Trophoblast cell (in vitro differentiated cells and primary cell): ENCODE results near the gene RAB33B.
"Not testable (repeated sequence)": the region's sequence is repeated elsewhere in the genome, so short reads cannot be mapped to it uniquely, and the experiment has no call there.

Experiments
- DNase-seq, 2 donors: peaks; one replicate each; pipeline ENCODE4 v3.0.0-alpha.2; 2016
- H2AFZ ChIP-seq: 2 replicates; pipeline ENCODE4 v1.6.1; 2013; ENCODE audit warnings: low read length, moderate library complexity, mild to moderate bottlenecking; ENCODE audit not compliant: insufficient read depth, poor library complexity
- H2AK5ac ChIP-seq: 2 replicates; pipeline ENCODE4 v1.6.1; 2013; ENCODE audit warnings: mild to moderate bottlenecking, low read length
- H2BK120ac ChIP-seq: 2 replicates; pipeline ENCODE4 v1.6.1; 2013; ENCODE audit warnings: low read length, mild to moderate bottlenecking, moderate library complexity; ENCODE audit not compliant: insufficient read depth, poor library complexity
- H2BK12ac ChIP-seq: 2 replicates; pipeline ENCODE4 v1.6.1; 2013; ENCODE audit warnings: mild to moderate bottlenecking, low read length, moderate library complexity
- H2BK5ac ChIP-seq: 2 replicates; pipeline ENCODE4 v1.6.1; 2013; ENCODE audit warnings: low read length, low read depth, moderate library complexity, mild to moderate bottlenecking; ENCODE audit not compliant: poor library complexity
- H3K14ac ChIP-seq: 2 replicates; pipeline ENCODE4 v1.6.1; 2013; ENCODE audit warnings: mild to moderate bottlenecking, low read length
- H3K18ac ChIP-seq: 2 replicates; pipeline ENCODE4 v1.6.1; 2013; ENCODE audit warnings: mild to moderate bottlenecking, low read length
- H3K23ac ChIP-seq: 2 replicates; pipeline ENCODE4 v1.6.1; 2013; ENCODE audit warnings: low read length
- H3K27ac ChIP-seq: 2 replicates; pipeline ENCODE4 v1.5.1; 2013; ENCODE audit warnings: low read depth, mild to moderate bottlenecking, inconsistent platforms, low read length, moderate library complexity
- H3K27me3 ChIP-seq: 2 replicates; pipeline ENCODE4 v1.6.1; 2013; ENCODE audit warnings: inconsistent platforms, mild to moderate bottlenecking, low read length, moderate library complexity; ENCODE audit not compliant: insufficient read depth
- H3K36me3 ChIP-seq, 2 experiments: 1 replicate in 1 of 2; 2 replicates in 1 of 2; pipeline ENCODE4 v1.6.1; 2013; ENCODE audit warnings: low read length in 2 of 2, mild to moderate bottlenecking in 2 of 2, moderate library complexity in 1 of 2; ENCODE audit not compliant: insufficient read depth in 2 of 2, control insufficient read depth in 1 of 2
- H3K4ac ChIP-seq: 2 replicates; pipeline ENCODE4 v1.6.1; 2013; ENCODE audit warnings: low read depth, mild to moderate bottlenecking, low read length, moderate library complexity
- H3K4me1 ChIP-seq, 2 experiments: 1 replicate in 1 of 2; 2 replicates in 1 of 2; pipeline ENCODE4 v1.6.1; 2013; ENCODE audit warnings: low read length in 2 of 2, mild to moderate bottlenecking in 2 of 2, moderate library complexity in 1 of 2; ENCODE audit not compliant: insufficient read depth in 2 of 2, control insufficient read depth in 1 of 2
- H3K4me2 ChIP-seq: 2 replicates; pipeline ENCODE4 v1.6.1; 2013; ENCODE audit warnings: inconsistent platforms, mild to moderate bottlenecking, low read length, moderate library complexity
- H3K4me3 ChIP-seq: 2 replicates; pipeline ENCODE4 v1.5.1; 2013; ENCODE audit warnings: mild to moderate bottlenecking, low read depth, low read length, inconsistent platforms
- H3K79me1 ChIP-seq: one replicate; pipeline ENCODE4 v1.6.1; 2013; ENCODE audit warnings: low read length
- H3K79me2 ChIP-seq: 2 replicates; pipeline ENCODE4 v1.6.1; 2013; ENCODE audit warnings: low read length, mild to moderate bottlenecking; ENCODE audit not compliant: control insufficient read depth, insufficient read depth, poor library complexity
- H3K9ac ChIP-seq: 2 replicates; pipeline ENCODE4 v1.6.1; 2013; ENCODE audit warnings: mild to moderate bottlenecking, low read length
- H3K9me3 ChIP-seq: 2 replicates; pipeline ENCODE4 v1.6.1; 2013; ENCODE audit warnings: low read depth, mild to moderate bottlenecking, control low read depth, inconsistent platforms, low read length; ENCODE audit not compliant: insufficient read depth
- H4K12ac ChIP-seq: 2 replicates; pipeline ENCODE4 v1.6.1; 2013; ENCODE audit warnings: low read depth, mild to moderate bottlenecking, low read length, moderate library complexity
- H4K8ac ChIP-seq: 2 replicates; pipeline ENCODE4 v1.6.1; 2013; ENCODE audit warnings: low read depth, mild to moderate bottlenecking, low read length, moderate library complexity
- H4K91ac ChIP-seq: one replicate; pipeline ENCODE4 v1.6.1; 2013; ENCODE audit warnings: low read depth, mild to moderate bottlenecking, low read length, moderate library complexity
- WGBS: extraction: QIAGEN DNeasy Blood & Tissue Kit; methylation state at CpG from one replicate; pipeline ENCODE4 v1.1.7; 2013; ENCODE audit warnings: missing lambda C conversion rate; ENCODE audit not compliant: insufficient read length, insufficient coverage; ENCODE audit errors: extremely low coverage; 5-methylcytosine and 5-hydroxymethylcytosine counted together

RAB33B gene

GRCh38 chr4:139460565-139460964 is 6.6 kb downstream of the RAB33B start:
- WGBS = no CpG with 5 or more reads among the region's 3 CpGs
- Histone ChIP-seq H3K4me3 (no peak overlapping the region), H2BK120ac (no peak overlapping the region), H2BK12ac (no peak overlapping the region), H3K27me3 (no peaks in the 10 kb centered on the region), H3K14ac (no peak overlapping the region), H3K36me3 (no peaks in the 10 kb centered on the region), H3K79me1 (no peaks in the 10 kb centered on the region), H3K9ac (no peak overlapping the region), H3K9me3 (no peaks in the 10 kb centered on the region), H2AK5ac (no peak overlapping the region), H3K79me2 (peaks cover 6% of the 10 kb centered on the region), H3K27ac (no peak overlapping the region), H2BK5ac (no peak overlapping the region), H4K12ac (no peak overlapping the region), H3K4ac (no peak overlapping the region), H4K91ac (no peak overlapping the region), H3K23ac (no peak overlapping the region), H2AFZ (no peak overlapping the region), H4K8ac (no peak overlapping the region), H3K4me2 (no peak overlapping the region), H3K4me1 (peaks cover 5 to 7% of the 10 kb centered on the region in 2 experiments), H3K18ac (no peak overlapping the region)
- DNase-seq = no peak

- no CpG with 5 or more reads among the region's 5 CpGs for WGBS
- Histone ChIP-seq H3K18ac (no peak overlapping the region), H3K9ac (no peak overlapping the region), H4K91ac (no peak overlapping the region), H2AK5ac (no peak overlapping the region), H3K4me3 (no peak overlapping the region), H3K4ac (no peak overlapping the region), H2BK5ac (no peak overlapping the region), H2BK12ac (no peak overlapping the region), H3K79me2 (peaks cover 4% of the 10 kb centered on the region), H2BK120ac (no peak overlapping the region), H3K23ac (no peak overlapping the region), H3K27me3 (no peaks in the 10 kb centered on the region), H3K36me3 (no peaks in the 10 kb centered on the region), H3K9me3 (no peaks in the 10 kb centered on the region), H3K4me2 (no peak overlapping the region), H3K4me1 (peaks cover 2% of the 10 kb centered on the region in 2 experiments), H4K12ac (no peak overlapping the region), H3K79me1 (no peaks in the 10 kb centered on the region), H2AFZ (no peak overlapping the region), H3K14ac (no peak overlapping the region), H3K27ac (no peak overlapping the region), H4K8ac (no peak overlapping the region)
- DNase-seq = no peak
These were observed 7.2 kb downstream of the RAB33B start for GRCh38 chr4:139461022-139461628.

- not testable (repeated sequence) for H3K9ac ChIP-seq, H2BK120ac ChIP-seq, H3K4me2 ChIP-seq, H2BK5ac ChIP-seq, H2AFZ ChIP-seq, H4K12ac ChIP-seq, H3K79me1 ChIP-seq, H3K27ac ChIP-seq, H3K4me1 ChIP-seq, H2AK5ac ChIP-seq, DNase-seq, H3K14ac ChIP-seq, H3K36me3 ChIP-seq, H3K9me3 ChIP-seq, H3K18ac ChIP-seq, H3K4me3 ChIP-seq, H4K91ac ChIP-seq, H3K4ac ChIP-seq, H4K8ac ChIP-seq, H3K27me3 ChIP-seq, H3K79me2 ChIP-seq, H2BK12ac ChIP-seq, H3K23ac ChIP-seq
- no CpG with 5 or more reads among the region's 5 CpGs for WGBS
These were observed 10.6 kb downstream of the RAB33B start for GRCh38 chr4:139464512-139464911.

GRCh38 chr4:139465922-139466321 is 12.0 kb downstream of the RAB33B start:
- Histone ChIP-seq H2BK120ac (no peak overlapping the region), H3K4me1 (no peaks in the 10 kb centered on the region), H3K27ac (no peak overlapping the region), H2AK5ac (no peak overlapping the region), H3K18ac (no peak overlapping the region), H3K36me3 (peaks cover 0 to 1% of the 10 kb centered on the region in 2 experiments), H3K9me3 (peaks cover 2% of the 10 kb centered on the region), H3K79me1 (no peaks in the 10 kb centered on the region), H3K4me2 (no peak overlapping the region), H2BK12ac (no peak overlapping the region), H3K4ac (peak overlapping the region; percentile 21), H3K23ac (no peak overlapping the region), H3K14ac (no peak overlapping the region), H4K12ac (no peak overlapping the region), H4K91ac (no peak overlapping the region), H4K8ac (no peak overlapping the region), H3K79me2 (no peaks in the 10 kb centered on the region), H2AFZ (no peak overlapping the region), H3K9ac (no peak overlapping the region), H2BK5ac (no peak overlapping the region), H3K4me3 (no peak overlapping the region), H3K27me3 (no peaks in the 10 kb centered on the region)
- WGBS = no CpG with 5 or more reads among the region's 4 CpGs
- DNase-seq = no peak
